ENCODE data around the gene MED22. TPM values are rescaled to one million over a fixed set of nuclear protein-coding genes. Genes with fewer than 3 reads are reported as not detected.

The MED22 gene
- total and polyA plus RNA-seq, 5 donors from 2014 or later: 7.3 to 29.3 (median 12.0) TPM

DNA sequence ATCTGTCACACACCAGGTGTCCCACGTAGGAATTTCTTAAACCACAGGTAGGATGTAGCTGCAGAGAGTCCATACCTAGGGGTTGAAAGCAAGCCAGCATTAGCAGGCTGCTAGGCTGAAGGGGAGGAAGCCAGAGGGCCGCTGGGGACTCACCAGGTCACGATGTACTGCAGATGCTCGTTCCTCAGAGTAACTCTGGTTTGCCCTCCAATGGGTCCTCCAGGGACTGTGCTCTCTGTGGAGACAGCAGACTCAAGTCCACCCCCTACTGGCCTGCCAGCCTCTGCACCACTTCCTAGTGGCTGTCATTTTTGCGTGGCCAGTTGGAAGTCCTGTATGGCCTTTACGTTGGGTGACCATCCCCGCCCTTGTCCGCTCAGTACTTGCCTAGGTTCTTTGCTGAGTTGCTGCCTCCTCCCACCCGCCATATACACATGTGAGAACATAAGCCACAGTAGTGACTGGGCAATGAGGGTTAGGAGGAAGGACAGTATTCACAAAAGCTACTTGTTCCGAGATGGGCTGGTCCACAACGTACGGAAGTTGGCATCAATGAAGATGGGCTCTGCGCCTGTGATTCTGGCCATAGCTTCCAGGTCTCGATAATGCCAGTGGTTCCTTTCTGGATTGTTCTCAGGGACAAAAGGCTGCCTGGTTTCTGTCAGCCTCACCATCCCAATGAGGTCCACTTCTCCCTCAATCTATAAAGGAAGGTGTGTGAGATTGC, 4.1 kb upstream of the MED22 start:
- Mint-ChIP-seq H3K27ac (no peak overlapping the region), H3K27me3 (peaks cover 4% of the 10 kb centered on the region), H3K36me3 (peaks cover 32% of the 10 kb centered on the region), H3K9me3 (no peaks in the 10 kb centered on the region), H3K4me1 (peaks cover 0 to 35% (median 18%) of the 10 kb centered on the region in 4 donors), H3K4me3 (peak overlapping the region in 2 of 4 donors; percentile 47 to 95)
- peaks cover 43% of the 10 kb centered on the region for H3K36me3 ChIP-seq (ENCODE audit: control insufficient read depth, insufficient read depth, low read length)
- H3K9me3 ChIP-seq (ENCODE audit: control insufficient read depth in 2 of 2, low read length in 2 of 2): no peaks in the 10 kb centered on the region
- ATAC-seq (ENCODE audit: low read depth in 2 of 2) (no peak), DNase-seq (peak in 1 of 3 donors; percentile 63)
- H3K27me3 ChIP-seq (ENCODE audit: control insufficient read depth, insufficient read depth, low read length): no peaks in the 10 kb centered on the region
- no peak overlapping the region for H3K27ac ChIP-seq (ENCODE audit: insufficient read depth, low read length, poor library complexity, severe bottlenecking)
- peaks cover 30% of the 10 kb centered on the region for H3K4me1 ChIP-seq (ENCODE audit: control insufficient read depth, insufficient read depth, low read length, poor library complexity, severe bottlenecking)
- no peak overlapping the region for H3K4me3 ChIP-seq (ENCODE audit: low read depth, low read length)

DNA sequence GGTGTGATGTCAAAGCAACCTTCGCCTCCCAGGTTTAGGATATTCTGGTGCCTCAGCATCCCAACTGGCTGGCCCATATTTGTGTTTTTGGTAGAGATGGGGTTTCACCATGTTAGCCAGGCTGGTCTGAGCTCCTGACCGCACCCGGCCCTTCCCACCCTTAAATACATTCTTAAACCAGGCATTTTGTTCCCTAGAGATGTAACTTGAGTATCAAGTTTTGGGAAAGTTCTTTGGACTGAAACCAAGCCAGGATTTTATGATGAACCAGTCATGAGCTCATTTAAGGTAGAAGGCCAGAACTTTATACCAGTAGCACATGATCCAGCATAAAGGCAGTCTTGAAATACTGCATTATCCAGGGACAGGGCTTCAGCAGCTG, 3.6 kb upstream of the MED22 start:
- H3K27me3 ChIP-seq (ENCODE audit: control insufficient read depth, insufficient read depth, low read length): no peaks in the 10 kb centered on the region
- peaks cover 0 to 40% (median 23%) of the 10 kb centered on the region in 4 donors for H3K4me1 Mint-ChIP-seq
- H3K27me3 Mint-ChIP-seq: peaks cover 4% of the 10 kb centered on the region
- H3K27ac Mint-ChIP-seq: no peak overlapping the region
- no peaks in the 10 kb centered on the region for H3K9me3 Mint-ChIP-seq
- peaks cover 43% of the 10 kb centered on the region for H3K36me3 ChIP-seq (ENCODE audit: control insufficient read depth, insufficient read depth, low read length)
- H3K9me3 ChIP-seq (ENCODE audit: control insufficient read depth in 2 of 2, low read length in 2 of 2): no peaks in the 10 kb centered on the region
- H3K4me3 Mint-ChIP-seq: peak overlapping the region in 2 of 4 donors; percentile 58 to 95
- ATAC-seq (ENCODE audit: low read depth in 2 of 2): no peak
- H3K27ac ChIP-seq (ENCODE audit: insufficient read depth, low read length, poor library complexity, severe bottlenecking): no peak overlapping the region
- DNase-seq: no peak
- peaks cover 30% of the 10 kb centered on the region for H3K4me1 ChIP-seq (ENCODE audit: control insufficient read depth, insufficient read depth, low read length, poor library complexity, severe bottlenecking)
- no peak overlapping the region for H3K4me3 ChIP-seq (ENCODE audit: low read depth, low read length)
- H3K36me3 Mint-ChIP-seq: peaks cover 32% of the 10 kb centered on the region

DNA sequence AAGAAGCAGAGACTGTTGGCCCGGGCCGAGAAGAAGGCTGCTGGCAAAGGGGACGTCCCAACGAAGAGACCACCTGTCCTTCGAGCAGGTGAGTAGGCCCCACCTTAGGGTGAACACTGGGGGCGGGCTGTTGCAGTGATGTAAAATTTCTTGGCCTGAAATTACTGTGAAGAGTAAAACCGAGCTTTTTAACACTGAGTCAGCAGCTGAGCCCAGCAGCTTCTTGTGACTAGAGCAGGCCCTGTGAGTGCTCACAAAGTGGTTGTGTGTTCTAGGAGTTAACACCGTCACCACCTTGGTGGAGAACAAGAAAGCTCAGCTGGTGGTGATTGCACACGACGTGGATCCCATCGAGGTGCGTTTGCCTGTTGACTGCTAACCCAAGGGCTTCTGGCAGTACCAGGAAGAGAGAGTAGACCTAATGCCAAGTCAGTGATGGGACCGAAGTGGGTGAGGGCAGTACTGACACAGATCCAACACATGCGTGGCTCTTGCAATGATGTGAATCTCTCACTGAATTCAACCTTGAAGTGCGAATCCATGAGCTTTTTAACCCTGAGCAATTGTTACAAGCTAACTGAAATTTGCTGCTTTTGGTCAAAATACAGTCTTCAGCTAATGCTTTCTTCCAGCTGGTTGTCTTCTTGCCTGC, 2.2 kb upstream of the MED22 start:
- Histone ChIP-seq H3K4me3 (ENCODE audit: low read depth, low read length) (no peak overlapping the region), H3K9me3 (ENCODE audit: control insufficient read depth in 2 of 2, low read length in 2 of 2) (no peaks in the 10 kb centered on the region), H3K27ac (ENCODE audit: insufficient read depth, low read length, poor library complexity, severe bottlenecking) (peak overlapping the region; percentile 89), H3K4me1 (ENCODE audit: control insufficient read depth, insufficient read depth, low read length, poor library complexity, severe bottlenecking) (peaks cover 31% of the 10 kb centered on the region), H3K36me3 (ENCODE audit: control insufficient read depth, insufficient read depth, low read length) (peaks cover 43% of the 10 kb centered on the region), H3K27me3 (ENCODE audit: control insufficient read depth, insufficient read depth, low read length) (no peaks in the 10 kb centered on the region)
- ATAC-seq (ENCODE audit: low read depth in 2 of 2) (no peak), DNase-seq (no peak)
- H3K27ac Mint-ChIP-seq: peak overlapping the region; percentile 91 to 98 (median 96)
- H3K36me3 Mint-ChIP-seq: peaks cover 32% of the 10 kb centered on the region
- H3K4me3 Mint-ChIP-seq: peak overlapping the region; percentile 46 to 98 (median 74)
- H3K4me1 Mint-ChIP-seq: peaks cover 0 to 44% (median 27%) of the 10 kb centered on the region in 4 donors
- no peaks in the 10 kb centered on the region for H3K9me3 Mint-ChIP-seq
- H3K27me3 Mint-ChIP-seq: peaks cover 4% of the 10 kb centered on the region

DNA sequence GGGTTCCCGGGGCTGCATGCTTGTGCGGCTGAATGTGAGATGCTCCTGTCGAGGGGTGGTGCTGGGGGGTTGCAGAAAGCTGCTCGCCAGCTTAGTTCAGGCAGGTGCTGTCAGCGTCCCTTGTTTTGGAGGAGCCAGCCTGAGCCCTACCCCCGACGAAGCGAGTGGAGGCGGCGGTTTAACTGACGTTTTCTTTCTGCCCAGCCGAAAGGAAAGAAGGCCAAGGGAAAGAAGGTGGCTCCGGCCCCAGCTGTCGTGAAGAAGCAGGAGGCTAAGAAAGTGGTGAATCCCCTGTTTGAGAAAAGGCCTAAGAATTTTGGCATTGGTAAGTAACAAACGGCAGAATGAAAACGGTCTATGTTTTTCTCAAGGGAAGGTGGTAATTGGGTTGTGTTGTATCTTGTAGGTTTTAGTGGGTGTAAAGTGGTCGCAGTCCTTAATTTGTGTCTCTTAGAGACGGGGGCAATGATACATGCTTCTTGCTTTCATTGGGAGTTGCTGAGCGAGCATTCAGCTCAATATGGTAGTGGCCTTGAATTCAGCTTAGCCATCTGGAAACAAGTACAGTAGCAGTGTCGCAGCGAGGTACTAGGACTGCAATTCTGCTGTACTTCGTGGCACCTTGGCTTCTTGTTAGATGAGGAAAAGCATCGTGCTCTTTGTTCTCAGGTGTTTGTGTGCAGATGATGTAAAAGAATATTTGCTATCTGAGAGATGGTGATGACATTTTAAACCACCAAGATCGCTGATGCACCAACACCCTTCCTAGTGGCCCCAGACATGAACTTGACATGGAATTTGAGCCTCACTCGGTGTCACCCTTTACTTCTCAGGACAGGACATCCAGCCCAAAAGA, 1.0 kb upstream of the MED22 start:
- DNase-seq: no peak
- peak overlapping the region; percentile 76 for H3K4me3 ChIP-seq (ENCODE audit: low read depth, low read length)
- peak overlapping the region; percentile 96 to 100 (median 98) for H3K27ac Mint-ChIP-seq
- H3K36me3 Mint-ChIP-seq: peaks cover 32% of the 10 kb centered on the region
- H3K27ac ChIP-seq (ENCODE audit: insufficient read depth, low read length, poor library complexity, severe bottlenecking): peak overlapping the region; percentile 89
- no peak for ATAC-seq (ENCODE audit: low read depth in 2 of 2)
- H3K9me3 ChIP-seq (ENCODE audit: control insufficient read depth in 2 of 2, low read length in 2 of 2): no peaks in the 10 kb centered on the region
- H3K9me3 Mint-ChIP-seq: no peaks in the 10 kb centered on the region
- no peaks in the 10 kb centered on the region for H3K27me3 ChIP-seq (ENCODE audit: control insufficient read depth, insufficient read depth, low read length)
- H3K4me1 Mint-ChIP-seq: peaks cover 0 to 39% (median 27%) of the 10 kb centered on the region in 4 donors
- peaks cover 31% of the 10 kb centered on the region for H3K4me1 ChIP-seq (ENCODE audit: control insufficient read depth, insufficient read depth, low read length, poor library complexity, severe bottlenecking)
- H3K4me3 Mint-ChIP-seq: peak overlapping the region; percentile 95 to 100 (median 96)
- peaks cover under 1% of the 10 kb centered on the region for H3K27me3 Mint-ChIP-seq
- H3K36me3 ChIP-seq (ENCODE audit: control insufficient read depth, insufficient read depth, low read length): peaks cover 52% of the 10 kb centered on the region

DNA sequence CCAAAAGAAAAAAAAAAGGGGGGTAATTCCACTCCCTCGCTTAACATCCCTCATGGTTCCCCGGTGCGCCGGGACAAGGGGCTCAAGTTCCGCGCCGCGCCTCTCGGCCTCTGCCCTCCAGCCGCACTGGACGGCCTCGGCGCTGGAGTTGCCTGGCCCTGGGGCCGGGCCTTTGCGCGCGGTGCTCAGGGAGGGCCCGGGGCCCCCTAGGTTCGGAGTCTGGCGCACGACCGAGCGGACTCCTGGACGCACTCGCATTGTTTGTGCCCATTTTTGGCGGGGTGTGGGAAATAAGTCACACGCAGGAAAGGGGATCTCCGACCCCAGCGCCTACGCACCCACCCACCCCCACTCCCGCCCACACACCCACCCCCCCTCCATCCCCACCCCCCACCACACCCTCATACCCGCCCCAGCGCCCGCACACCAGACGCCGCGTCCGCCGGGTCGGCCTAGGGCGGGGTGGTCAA, 381 bp downstream of the MED22 start:
- H3K27ac Mint-ChIP-seq: peak overlapping the region in 2 of 3 donors; percentile 96 to 98
- Histone ChIP-seq H3K4me1 (ENCODE audit: control insufficient read depth, insufficient read depth, low read length, poor library complexity, severe bottlenecking) (peaks cover 31% of the 10 kb centered on the region), H3K27ac (ENCODE audit: insufficient read depth, low read length, poor library complexity, severe bottlenecking) (peak overlapping the region; percentile 89), H3K27me3 (ENCODE audit: control insufficient read depth, insufficient read depth, low read length) (no peaks in the 10 kb centered on the region), H3K9me3 (ENCODE audit: control insufficient read depth in 2 of 2, low read length in 2 of 2) (no peaks in the 10 kb centered on the region), H3K36me3 (ENCODE audit: control insufficient read depth, insufficient read depth, low read length) (peaks cover 55% of the 10 kb centered on the region), H3K4me3 (ENCODE audit: low read depth, low read length) (peak overlapping the region; percentile 57)
- peak; percentile 33 to 38 for ATAC-seq (ENCODE audit: low read depth in 2 of 2)
- peaks cover 0 to 42% (median 27%) of the 10 kb centered on the region in 4 donors for H3K4me1 Mint-ChIP-seq
- H3K4me3 Mint-ChIP-seq: peak overlapping the region; percentile 95 to 100 (median 98)
- H3K36me3 Mint-ChIP-seq: peaks cover 28% of the 10 kb centered on the region
- peak; percentile 44 to 58 (median 44) for DNase-seq
- H3K27me3 Mint-ChIP-seq: no peaks in the 10 kb centered on the region
- H3K9me3 Mint-ChIP-seq: no peaks in the 10 kb centered on the region

DNA sequence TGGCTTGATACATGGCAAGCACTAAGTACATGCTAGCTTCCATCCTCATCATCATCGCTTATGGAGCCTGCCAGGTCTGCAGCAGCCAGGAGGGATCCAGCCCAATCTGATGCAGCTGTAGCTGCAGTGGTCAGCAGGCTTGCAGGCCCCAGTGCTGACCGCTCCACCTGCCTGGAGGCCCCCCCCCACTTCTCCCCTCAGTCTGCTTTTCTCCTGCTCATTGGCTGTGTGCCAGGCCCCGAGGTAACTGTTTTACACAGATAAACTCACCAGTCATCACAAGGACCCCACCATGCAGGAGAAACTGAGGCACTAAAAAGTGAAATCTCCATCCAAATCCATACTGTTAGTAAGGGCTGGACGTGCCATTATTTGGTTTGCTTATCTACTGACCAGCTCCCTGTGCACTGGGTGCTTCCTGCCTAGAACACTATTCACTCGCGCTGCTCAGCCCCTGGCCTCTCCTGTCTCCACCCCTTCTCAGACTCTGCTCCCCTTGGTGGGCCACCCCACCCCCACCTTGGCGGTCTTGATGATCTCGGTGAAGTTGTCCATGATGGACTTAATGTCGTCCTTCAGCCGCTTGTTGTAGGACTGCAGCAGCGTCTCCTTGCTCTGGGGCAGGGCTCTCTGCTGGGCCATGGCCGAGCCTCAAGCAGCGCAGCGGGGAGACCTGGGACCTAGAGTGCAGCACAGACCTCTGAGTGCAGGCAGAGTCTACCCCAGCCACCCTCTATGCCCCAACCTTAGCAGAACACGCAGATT, 1.7 kb downstream of the MED22 start:
- DNase-seq: no peak
- H3K27ac Mint-ChIP-seq: peak overlapping the region in 2 of 3 donors; percentile 87 to 89
- peak overlapping the region; percentile 89 for H3K27ac ChIP-seq (ENCODE audit: insufficient read depth, low read length, poor library complexity, severe bottlenecking)
- H3K9me3 Mint-ChIP-seq: no peaks in the 10 kb centered on the region
- H3K27me3 ChIP-seq (ENCODE audit: control insufficient read depth, insufficient read depth, low read length): no peaks in the 10 kb centered on the region
- H3K4me3 Mint-ChIP-seq: peak overlapping the region; percentile 86 to 98 (median 88)
- peaks cover 27% of the 10 kb centered on the region for H3K36me3 Mint-ChIP-seq
- H3K27me3 Mint-ChIP-seq: no peaks in the 10 kb centered on the region
- H3K36me3 ChIP-seq (ENCODE audit: control insufficient read depth, insufficient read depth, low read length): peaks cover 41% of the 10 kb centered on the region
- peaks cover 31% of the 10 kb centered on the region for H3K4me1 ChIP-seq (ENCODE audit: control insufficient read depth, insufficient read depth, low read length, poor library complexity, severe bottlenecking)
- peaks cover 0 to 50% (median 29%) of the 10 kb centered on the region in 4 donors for H3K4me1 Mint-ChIP-seq
- ATAC-seq (ENCODE audit: low read depth in 2 of 2): no peak
- peak overlapping the region; percentile 26 for H3K4me3 ChIP-seq (ENCODE audit: low read depth, low read length)
- H3K9me3 ChIP-seq (ENCODE audit: control insufficient read depth in 2 of 2, low read length in 2 of 2): no peaks in the 10 kb centered on the region

DNA sequence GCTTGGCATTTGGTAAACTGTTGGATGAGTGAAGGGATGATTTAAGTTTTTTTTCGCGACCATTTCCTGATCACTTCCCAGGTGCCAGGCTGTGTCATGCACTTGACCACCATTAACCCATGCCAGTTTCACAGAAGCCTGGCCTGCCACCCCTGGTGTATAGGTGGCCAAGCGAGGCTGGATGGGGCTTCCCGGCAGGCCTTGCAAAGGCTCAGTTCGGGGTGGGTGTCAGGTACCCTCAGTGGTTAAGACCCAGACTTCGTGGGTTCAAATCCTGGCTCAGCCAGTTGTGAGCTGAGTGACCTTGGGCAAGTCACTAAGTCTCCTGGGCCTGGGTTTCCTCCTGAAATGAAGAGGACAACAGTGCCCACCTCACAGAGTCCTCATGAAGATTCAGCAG, 2.3 kb downstream of the MED22 start:
- Mint-ChIP-seq H3K36me3 (peaks cover 25% of the 10 kb centered on the region), H3K9me3 (no peaks in the 10 kb centered on the region), H3K4me3 (peak overlapping the region in 3 of 4 donors; percentile 88 to 98 (median 89)), H3K27me3 (no peaks in the 10 kb centered on the region), H3K27ac (no peak overlapping the region), H3K4me1 (peaks cover 0 to 56% (median 33%) of the 10 kb centered on the region in 4 donors)
- no peak for ATAC-seq (ENCODE audit: low read depth in 2 of 2)
- no peaks in the 10 kb centered on the region for H3K9me3 ChIP-seq (ENCODE audit: control insufficient read depth in 2 of 2, low read length in 2 of 2)
- H3K36me3 ChIP-seq (ENCODE audit: control insufficient read depth, insufficient read depth, low read length): peaks cover 41% of the 10 kb centered on the region
- DNase-seq: no peak
- no peak overlapping the region for H3K27ac ChIP-seq (ENCODE audit: insufficient read depth, low read length, poor library complexity, severe bottlenecking)
- H3K4me3 ChIP-seq (ENCODE audit: low read depth, low read length): no peak overlapping the region
- H3K4me1 ChIP-seq (ENCODE audit: control insufficient read depth, insufficient read depth, low read length, poor library complexity, severe bottlenecking): peaks cover 33% of the 10 kb centered on the region
- no peaks in the 10 kb centered on the region for H3K27me3 ChIP-seq (ENCODE audit: control insufficient read depth, insufficient read depth, low read length)

Measured in CD4-positive, CD25-positive, alpha-beta regulatory T cell (primary cell).